COLO668 (cell line): ENCODE results near the gene PRELID1.
"Not testable (repeated sequence)": the region's sequence is repeated elsewhere in the genome, so short reads cannot be mapped to it uniquely, and the experiment has no call there.

ENCODE experiments used
- DNase-seq: peaks from one replicate; lab custom pipeline; 2025; ENCODE audit not compliant: unreplicated experiment; lab: John Stamatoyannopoulos, UW

The PRELID1 gene

GRCh38 chr5:177303121-177303924 lies at the start of gene PRELID1, which contains the start of gene RAB24:
Gene PRELID1, plus strand, starts transcription at chr5:177303799. Its CDS starts 187 bp downstream, at chr5:177303986.
Gene RAB24, minus strand, starts transcription at chr5:177303719. Its CDS starts 431 bp downstream, at chr5:177303288.
- DNase-seq, result peak; percentile 87

GRCh38 chr5:177256296-177256695 lies 47.3 kb upstream of the PRELID1 start:
- DNase-seq, result no peak

GRCh38 chr5:177258711-177259110 lies 44.9 kb upstream of the PRELID1 start:
- DNase-seq, result not testable (repeated sequence)

GRCh38 chr5:177260961-177261360 lies 42.6 kb upstream of the PRELID1 start:
- no peak for DNase-seq

GRCh38 chr5:177261510-177261909 lies 42.1 kb upstream of the PRELID1 start:
- no peak for DNase-seq

GRCh38 chr5:177264178-177264577 lies 39.4 kb upstream of the PRELID1 start:
- DNase-seq, result no peak

GRCh38 chr5:177265395-177265794 lies 38.2 kb upstream of the PRELID1 start:
- no peak for DNase-seq

GRCh38 chr5:177269232-177269895 lies 34.2 kb upstream of the PRELID1 start:
- DNase-seq, result no peak

- no peak for DNase-seq
Observed at GRCh38 chr5:177269976-177270375, 33.6 kb upstream of the PRELID1 start.

GRCh38 chr5:177270653-177271052 lies 32.9 kb upstream of the PRELID1 start:
- no peak for DNase-seq

GRCh38 chr5:177271113-177271512 lies 32.5 kb upstream of the PRELID1 start:
- no peak for DNase-seq

- no peak for DNase-seq
Observed at GRCh38 chr5:177275883-177276282, 27.7 kb upstream of the PRELID1 start.

GRCh38 chr5:177276886-177277285 lies 26.7 kb upstream of the PRELID1 start:
- no peak for DNase-seq

- no peak for DNase-seq
Observed at GRCh38 chr5:177288191-177288590, 15.4 kb upstream of the PRELID1 start.

- DNase-seq, result no peak
Observed at GRCh38 chr5:177290816-177291596, 12.6 kb upstream of the PRELID1 start.

GRCh38 chr5:177291735-177292134 lies 11.9 kb upstream of the PRELID1 start:
- no peak for DNase-seq

GRCh38 chr5:177293819-177294581 lies 9.6 kb upstream of the PRELID1 start:
- DNase-seq, result no peak

GRCh38 chr5:177294632-177295031 lies 9.0 kb upstream of the PRELID1 start:
- no peak for DNase-seq

GRCh38 chr5:177295924-177296323 lies 7.7 kb upstream of the PRELID1 start:
- DNase-seq, result no peak

- DNase-seq, result no peak
Observed at GRCh38 chr5:177296581-177296980, 7.0 kb upstream of the PRELID1 start.

- DNase-seq, result no peak
Observed at GRCh38 chr5:177297922-177298321, 5.7 kb upstream of the PRELID1 start.
